HG02678 (cell line): Measurements from ENCODE around the gene BMP6.

Experiments used
- ATAC-seq: cut with Tn5 transposase; IDR thresholded peaks from one replicate; pipeline ENCODE4 v1.9.1; 2021; ENCODE audit warnings: mild to moderate bottlenecking, moderate library complexity; ENCODE audit not compliant: unreplicated experiment

The BMP6 gene

DNA sequence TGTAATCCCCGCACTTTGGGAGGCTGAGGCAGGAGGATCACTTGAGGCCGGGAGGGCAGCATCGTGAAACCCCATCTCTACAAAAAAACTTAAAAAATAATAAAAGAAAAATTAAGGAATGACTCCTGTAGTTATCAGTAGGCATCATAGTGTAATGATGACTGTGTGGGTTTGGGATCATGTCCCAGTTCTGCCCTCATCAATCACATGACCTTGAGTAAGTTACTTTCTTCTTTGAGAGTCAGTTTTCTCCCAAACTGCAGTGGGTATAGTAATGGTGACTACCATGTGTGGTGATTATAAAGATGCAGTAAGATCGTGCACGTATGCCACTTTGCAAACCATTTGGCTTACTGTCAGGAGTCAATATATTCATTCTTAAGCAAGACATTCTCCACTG, 95.5 kb downstream of the BMP6 start:
- ATAC-seq: no peak

DNA sequence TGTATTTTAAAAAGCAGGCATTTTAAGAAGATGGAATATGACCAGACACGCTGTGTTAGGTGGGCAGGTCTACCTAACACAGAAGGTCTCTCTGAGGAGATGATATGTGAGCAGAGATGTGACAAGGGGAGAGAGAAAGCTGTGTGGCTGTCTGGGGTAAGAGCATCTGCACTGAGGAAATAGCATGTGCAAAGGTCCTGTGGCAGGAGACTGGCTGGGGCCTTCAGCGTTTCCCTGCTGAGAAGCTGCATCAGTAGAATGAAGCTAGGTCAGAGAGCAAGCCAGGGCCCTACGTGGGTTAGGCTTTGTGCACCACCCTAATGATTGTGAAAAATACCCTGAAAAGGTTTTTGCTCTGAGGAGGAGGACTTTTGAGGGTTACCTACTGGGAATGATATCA, 97.7 kb downstream of the BMP6 start:
- no peak for ATAC-seq

DNA sequence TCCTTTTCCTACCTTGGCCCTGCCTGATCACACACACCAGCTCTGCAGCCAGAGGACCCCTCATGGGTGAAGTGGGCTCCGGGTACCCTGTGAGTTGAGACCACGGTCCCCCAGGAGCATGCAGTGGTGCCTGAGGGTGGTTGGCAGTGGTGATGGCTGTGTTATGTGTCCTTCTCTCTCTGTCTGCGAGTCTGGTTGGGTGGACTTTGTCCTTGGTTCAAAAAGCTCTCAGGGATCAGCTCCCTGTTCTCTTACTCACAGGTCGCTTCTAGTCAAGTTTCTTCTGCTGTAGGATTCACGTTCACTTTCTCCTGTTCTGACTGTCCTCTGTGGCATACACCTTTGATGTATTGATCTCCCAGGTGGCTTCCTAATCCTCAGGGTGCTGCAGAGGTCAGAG, 100.1 kb downstream of the BMP6 start:
- no peak for ATAC-seq

GRCh38 chr6:7827142-7827541, 101.2 kb downstream of the BMP6 start:
- ATAC-seq: no peak

DNA sequence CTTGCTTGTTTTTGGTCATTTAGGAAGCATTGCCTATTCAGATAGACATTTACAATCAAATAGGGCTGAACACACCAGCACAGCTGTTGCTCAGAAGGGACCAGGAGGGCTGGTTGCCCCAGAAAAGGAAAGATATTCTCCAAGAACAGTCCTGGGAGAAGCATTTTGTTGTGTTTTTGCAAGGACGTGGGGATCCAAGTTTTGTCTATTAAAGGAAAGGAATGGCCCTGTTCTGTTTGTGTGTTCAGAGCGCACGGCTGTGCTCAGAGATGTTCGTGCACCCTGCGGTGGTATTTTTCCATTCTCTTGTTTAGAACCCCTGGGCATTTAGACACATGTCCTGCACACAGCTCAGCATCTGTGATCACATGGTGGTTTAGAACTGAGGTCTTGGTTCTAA, 102.2 kb downstream of the BMP6 start:
- no peak for ATAC-seq

DNA sequence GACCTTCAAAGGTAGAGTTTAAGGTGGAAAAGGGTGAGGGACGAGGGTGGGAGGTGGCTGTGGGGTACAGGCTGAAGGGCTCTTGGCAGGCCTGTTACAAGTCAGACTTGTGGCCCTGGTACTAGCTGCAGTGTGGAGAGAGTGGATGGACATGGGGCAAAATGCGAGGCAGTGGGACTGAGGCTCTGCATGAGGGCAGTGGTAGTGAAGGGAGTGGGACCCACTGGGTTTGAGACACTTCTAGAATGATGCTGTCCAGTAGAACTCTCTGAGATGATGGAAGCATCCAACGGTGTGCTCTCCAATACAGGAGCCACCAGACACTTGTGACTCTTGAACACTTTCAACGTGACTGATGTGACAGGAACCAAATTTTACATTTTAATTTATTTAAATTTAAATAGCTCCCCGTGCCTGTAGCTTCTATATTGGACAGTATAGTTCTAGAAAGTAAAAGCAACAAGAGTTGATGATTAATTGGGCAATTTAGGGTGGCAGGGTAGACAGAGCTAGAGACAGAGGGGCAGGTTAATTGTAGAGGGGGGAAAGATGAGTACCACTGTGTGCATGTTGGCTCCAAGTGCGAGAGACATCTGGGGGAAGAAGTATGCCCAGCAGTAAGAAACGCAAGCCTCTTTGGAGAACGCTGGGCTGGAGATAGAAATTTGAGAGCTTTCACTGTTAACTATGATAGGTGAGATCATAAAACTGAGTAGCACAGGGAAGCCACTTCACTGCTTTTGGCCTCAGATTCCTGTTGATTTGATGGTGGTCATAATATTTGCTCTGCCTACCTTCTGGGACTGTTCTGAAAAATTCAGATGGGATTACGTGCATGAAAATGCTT, 107.2 kb downstream of the BMP6 start:
- ATAC-seq: no peak

DNA sequence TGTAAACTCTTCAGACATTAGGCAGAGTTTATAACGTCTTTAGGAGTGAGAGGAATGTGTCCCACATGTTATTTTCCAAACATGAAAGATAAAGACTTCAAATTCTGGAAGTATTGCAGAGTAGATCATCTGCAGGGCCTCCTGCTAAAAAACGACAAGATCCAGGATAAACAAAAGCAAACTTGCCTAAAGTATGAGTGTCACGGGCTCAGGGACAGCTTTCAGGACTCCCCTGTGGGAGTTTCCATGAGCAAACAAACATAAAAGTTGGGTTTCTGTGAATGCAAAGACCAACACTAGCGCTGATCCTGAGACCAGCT, 107.8 kb downstream of the BMP6 start:
- ATAC-seq: no peak

- ATAC-seq: no peak
These were observed 110.6 kb downstream of the BMP6 start for GRCh38 chr6:7836371-7837026.

DNA sequence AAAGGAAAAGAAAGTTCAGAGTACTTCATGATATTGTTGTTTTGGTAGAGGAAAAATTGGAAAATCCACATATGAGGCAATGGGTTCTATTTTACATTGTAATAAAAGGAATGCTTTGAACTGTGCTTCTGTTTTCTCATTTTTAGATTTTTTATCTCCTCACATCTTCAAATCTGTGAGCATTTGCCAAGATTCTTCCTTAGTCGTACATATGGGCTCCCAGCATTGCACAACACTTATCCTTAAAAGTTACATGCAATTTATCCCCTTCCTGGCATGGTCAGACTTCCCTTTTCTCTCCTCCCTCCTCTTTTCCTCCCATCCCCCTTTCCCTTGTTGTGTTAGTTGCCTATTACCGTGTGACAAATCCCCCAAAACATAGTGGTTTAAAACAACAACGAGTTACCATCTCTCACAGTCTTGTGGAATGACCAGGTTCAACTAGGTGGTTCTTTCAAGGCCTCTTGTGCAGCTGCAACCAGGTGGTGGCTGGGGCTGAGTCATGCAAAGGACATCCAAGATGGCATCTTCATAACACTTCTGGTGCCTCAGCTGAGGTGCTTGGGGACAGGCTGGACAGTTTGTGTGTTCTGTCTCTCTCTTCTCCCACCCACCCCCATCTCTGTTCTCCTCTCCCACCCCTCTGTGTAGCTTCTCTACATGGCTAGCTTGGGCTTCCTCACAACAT, 116.0 kb downstream of the BMP6 start:
- ATAC-seq: no peak

GRCh38 chr6:7846966-7847818, 121.3 kb downstream of the BMP6 start:
- ATAC-seq: no peak

- ATAC-seq: no peak
These were observed 122.3 kb downstream of the BMP6 start for GRCh38 chr6:7848229-7848628.

DNA sequence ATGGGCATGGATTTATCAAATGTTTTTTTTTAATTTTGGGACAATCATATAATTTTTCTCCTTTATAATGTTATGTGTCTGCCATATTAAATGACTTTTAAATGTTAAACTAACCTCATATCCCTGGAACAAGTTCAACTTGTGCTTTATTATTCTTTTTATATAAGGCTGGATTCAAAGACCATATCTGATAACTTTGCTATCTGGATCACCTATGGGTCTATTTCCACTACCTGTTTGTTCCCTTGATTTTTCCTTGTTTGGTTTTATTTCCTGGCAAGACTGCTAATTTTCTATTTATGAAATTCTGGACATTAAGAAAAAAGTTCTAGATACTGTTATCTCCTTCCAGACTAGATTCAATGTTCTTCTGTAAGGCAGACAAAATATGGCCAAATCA, 125.9 kb downstream of the BMP6 start:
- no peak for ATAC-seq

DNA sequence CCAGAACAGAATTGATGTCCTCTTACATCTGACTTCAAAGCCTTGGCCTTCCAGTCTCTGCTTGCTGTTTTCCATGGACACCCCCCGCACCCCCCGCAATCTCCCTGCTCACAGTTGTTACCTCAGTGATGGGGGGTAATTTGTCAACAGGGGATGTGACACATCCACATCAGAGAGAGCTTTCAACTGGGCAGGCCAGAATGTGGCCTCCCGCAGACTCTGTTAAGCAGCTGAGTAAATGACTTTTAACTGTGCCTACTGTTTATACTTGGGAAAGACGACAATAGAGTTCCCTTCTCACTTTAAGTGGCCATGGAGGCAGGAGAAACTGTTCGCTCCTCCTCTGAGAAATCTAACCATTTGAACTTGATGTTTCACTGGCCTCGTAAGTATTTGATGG, 133.7 kb downstream of the BMP6 start:
- no peak for ATAC-seq

DNA sequence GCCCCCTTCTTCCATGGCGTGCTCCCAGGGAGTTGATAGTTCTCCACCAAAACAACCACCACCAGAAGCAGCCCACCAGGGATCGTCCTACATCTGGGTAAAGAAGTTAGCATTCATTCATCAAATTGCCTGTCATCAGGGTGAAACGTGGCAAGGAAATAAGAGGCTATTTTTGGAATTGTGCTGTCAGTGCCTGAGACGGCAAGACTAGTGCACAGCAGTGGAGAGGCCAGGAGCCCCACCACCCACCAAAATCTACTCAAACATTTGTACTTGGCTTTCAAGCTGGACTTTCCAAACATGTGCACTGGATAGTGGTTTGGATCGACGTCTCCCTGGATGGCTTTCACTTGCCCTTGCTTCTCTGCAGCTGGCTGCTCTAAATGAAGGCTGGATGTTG, 139.9 kb downstream of the BMP6 start:
- ATAC-seq: no peak

DNA sequence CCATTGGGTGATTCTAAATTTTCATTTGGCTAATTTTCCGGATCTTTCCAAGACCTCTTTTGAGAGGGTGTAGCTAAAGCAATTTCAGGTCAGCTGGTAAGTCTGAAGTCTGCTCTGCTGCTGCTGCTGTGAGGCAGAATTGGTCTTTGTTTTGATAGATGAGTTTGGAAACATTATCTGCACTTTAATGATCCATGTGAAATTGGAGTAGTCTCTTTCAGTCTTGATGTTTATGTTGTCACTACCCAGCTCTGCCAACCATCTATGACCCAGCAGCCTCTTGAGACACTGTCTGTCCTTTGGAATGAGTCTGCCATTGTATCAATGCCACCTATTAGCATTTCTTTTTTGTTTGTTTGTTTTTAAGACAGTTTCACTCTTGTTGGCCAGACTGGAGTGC, 140.6 kb downstream of the BMP6 start:
- no peak for ATAC-seq

DNA sequence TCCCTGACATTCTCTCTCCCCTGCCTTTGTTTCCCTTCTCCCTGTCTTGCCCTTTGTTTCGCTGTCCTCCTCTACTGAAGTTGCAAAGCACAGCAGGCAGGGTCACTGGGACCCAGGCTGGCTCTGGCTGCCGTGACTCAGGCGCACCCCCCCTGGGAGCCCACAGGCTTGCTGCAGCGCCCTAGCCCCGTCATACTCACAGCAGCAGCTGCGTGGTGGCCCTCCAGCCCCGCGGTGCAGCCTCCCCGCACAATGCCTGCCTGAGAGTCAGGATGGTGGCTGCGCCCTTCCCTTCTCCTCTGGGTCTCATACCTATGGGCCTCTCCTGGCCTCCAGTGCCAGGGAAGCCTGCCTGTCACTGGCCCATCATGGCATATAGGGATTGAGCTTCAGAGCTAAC, 143.0 kb downstream of the BMP6 start:
- no peak for ATAC-seq

DNA sequence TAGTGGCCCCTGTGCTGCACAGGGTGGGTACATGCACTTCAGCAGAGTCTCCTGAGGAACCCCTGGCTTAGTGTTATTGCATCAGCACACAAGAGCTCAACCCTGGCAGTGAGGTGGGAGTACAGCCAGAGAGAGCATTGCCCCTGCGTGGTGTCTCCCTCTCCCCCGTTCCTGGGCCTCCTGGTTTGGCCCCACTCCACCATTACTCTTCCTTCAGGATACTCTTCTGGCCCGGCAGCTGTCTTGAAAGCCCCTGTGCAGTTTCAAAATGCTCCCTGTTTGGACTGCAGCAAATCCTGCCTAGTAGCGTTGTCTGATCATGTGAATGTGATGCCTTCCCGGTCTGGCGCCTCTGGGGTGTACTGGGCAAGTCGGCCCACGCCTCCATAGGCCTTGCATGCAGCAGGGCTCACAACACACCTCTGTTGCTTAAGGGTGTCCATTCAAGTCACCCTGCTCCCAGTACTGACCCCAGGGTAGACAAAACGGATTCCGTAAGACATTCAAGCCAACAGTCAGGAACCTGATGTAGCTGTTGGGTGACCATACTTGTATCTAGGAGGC, 152.6 kb downstream of the BMP6 start:
- ATAC-seq: no peak

DNA sequence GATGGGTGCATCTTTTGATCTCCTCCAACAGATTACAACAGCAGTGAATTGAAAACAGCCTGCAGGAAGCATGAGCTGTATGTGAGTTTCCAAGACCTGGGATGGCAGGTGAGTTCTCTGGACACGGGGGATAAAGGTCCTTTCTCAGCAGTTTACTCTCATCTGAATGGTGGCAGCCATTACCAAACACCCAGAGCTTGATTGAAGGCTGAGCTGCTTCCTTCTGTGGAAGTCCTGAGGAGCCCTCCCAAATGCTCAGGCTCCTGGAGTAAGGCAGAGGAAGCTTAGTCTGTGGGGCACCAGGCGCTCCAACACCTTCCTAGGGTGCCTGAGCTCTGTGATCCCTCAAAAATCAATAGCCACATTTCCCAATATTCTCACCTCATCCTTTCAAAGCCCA, 153.1 kb downstream of the BMP6 start:
- no peak for ATAC-seq

GRCh38 chr6:7879579-7879978, 153.7 kb downstream of the BMP6 start:
- no peak for ATAC-seq

GRCh38 chr6:7879980-7880717, 154.2 kb downstream of the BMP6 start:
- ATAC-seq: no peak
